GM18909 (cell line): Measurements from ENCODE around the gene FOXB2.
"Not testable (repeated sequence)": the region's sequence is repeated elsewhere in the genome, so short reads cannot be mapped to it uniquely, and the experiment has no call there.

Experiments
- ATAC-seq: cut with Tn5 transposase; IDR thresholded peaks from one replicate; pipeline ENCODE4 v1.9.1; 2021; ENCODE audit warnings: mild to moderate bottlenecking; ENCODE audit not compliant: unreplicated experiment, poor library complexity

FOXB2 gene

DNA sequence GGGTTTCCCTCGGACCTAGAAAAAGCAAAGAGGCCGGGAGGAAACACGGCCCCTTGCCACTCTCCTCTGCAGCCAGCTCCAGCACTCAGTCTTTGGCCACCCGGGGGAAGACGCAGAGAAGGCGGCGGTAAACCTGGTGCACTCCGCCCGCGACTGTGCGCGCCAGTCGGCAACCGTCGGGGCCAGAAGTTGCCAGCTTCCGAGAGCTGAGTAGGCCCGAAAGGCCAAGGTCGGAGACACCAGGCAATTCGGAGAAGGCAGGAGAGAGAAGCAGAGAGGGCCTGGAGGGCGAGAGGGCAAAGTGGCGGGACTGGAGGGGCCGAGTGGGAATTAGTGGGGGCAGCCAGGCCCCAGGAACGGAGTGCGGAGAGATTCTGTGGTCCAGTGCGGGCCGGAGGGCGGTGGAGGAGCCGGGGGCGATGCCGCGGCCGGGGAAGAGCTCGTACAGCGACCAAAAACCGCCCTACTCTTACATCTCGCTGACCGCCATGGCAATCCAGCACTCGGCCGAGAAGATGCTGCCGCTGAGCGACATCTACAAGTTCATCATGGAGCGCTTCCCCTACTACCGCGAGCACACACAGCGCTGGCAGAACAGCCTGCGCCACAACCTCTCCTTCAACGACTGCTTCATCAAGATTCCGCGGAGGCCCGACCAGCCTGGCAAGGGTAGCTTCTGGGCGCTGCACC lies at the start of gene FOXB2:
FOXB2 (plus strand) TSS at position 420 of the 690 bp plus-strand sequence; CDS start at position 420, 0 bp downstream.
- ATAC-seq, result no peak

DNA sequence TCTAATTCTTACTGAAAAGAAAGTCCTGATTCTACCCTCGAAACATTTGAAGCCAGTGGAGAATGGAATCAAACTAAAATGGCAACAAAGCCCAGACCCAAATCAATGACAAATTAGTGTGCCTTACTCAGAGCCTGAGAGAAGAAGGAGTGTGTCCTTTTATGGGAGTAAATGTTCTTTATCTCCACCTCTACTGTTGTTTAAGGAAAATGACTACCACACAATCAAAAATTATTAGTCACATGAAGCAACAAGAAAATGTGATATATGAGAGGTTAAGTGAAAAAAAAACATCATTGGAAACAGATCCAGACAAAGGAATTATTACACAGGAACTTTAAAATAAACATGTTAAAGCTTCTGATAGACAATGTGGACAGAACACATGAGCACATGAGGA lies 49.7 kb upstream of the FOXB2 start:
- ATAC-seq, result no peak

- ATAC-seq, result not testable (repeated sequence)
Observed at GRCh38 chr9:76978831-76979230, 40.6 kb upstream of the FOXB2 start.

- no peak for ATAC-seq
Observed at GRCh38 chr9:76980566-76980965, 38.9 kb upstream of the FOXB2 start.

DNA sequence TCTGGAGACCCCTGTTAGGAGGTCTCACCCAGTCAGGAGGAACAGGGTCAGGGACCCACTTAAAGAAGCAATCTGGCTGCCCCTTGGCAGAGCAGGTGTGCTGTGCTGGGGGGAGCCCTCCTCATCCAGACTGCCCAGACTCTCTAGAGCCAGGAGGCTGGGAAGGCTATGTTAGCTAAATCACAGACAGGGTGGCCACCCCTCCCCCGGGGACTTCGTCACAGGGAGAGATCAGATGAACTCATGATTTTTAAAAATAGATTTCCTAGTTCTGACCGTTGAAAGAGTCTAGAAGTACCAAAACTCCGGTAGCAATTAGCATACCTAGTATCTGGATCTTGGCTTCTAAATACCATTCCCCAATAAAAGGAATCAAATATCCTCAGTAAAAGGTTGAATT lies 35.0 kb upstream of the FOXB2 start:
- ATAC-seq, result no peak

DNA sequence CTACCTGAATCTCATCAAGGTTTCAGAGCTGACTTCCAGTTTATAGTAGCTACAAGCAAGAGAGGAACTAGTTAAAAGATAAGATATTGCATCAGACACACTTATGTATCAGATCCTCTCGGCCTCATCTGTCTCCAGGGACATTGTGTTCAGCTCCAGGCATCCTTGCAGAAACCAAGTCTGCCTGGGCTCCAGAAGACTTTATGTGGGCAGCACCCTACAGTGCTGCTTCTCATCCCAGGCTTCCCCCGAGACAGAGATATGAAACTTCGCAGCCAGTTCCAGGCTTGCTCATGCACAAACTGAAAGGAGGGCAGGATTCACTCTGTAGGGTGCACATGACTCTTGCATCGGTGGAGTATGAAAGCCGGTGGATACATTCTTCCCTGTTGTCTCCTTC lies 33.9 kb upstream of the FOXB2 start:
- ATAC-seq, result no peak

DNA sequence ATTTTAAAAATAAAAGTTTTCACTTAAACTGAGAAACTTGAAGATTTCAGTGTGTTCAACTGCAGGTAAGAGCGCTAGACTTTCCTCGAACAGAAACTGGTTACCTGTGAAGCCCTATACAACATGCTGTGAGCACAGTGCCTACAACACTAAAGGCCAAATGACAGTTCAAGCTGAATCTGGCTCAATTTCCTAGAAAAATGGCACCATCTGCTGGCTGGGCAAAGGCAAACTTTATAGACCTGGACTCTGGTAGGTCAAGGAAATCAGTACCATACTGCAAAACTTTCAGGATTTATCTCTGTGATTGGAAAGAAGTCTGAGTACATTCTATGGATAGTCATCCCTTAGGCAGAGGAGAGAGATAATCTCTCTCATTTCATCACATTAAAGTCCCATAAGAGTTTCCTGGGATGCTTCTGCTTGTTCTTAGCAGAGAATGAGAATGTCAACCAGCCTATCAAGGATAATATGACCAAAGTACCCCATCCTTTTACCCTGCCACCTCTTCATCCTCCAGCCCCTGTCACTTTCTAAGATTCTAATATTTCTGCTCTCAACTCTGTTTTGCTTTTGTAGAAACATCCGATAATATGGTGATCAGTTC lies 31.8 kb upstream of the FOXB2 start:
- ATAC-seq, result no peak

- no peak for ATAC-seq
Observed at GRCh38 chr9:76988941-76989340, 30.5 kb upstream of the FOXB2 start.

GRCh38 chr9:76989501-76989900 lies 30.0 kb upstream of the FOXB2 start:
- ATAC-seq, result no peak

DNA sequence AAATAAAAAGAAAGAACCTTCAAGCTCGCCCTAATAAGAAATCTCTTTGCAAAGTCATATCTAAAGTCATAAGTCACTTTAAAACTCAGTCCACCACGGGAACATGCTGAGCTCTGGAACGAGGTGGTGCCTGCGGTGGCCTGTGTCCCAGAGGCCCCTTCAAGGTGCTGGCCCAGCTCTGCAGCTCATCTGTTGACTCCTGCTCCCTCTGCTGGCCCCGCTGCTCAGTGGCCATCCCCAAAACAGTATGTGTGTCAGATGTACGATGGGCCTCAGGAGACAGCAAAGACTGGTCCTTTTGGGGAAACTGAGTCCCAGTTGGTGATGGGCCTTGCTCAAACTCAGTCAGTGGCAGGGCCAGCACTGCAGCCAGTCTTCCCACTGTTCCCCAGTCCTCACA lies 22.8 kb upstream of the FOXB2 start:
- no peak for ATAC-seq

- no peak for ATAC-seq
Observed at GRCh38 chr9:76999261-76999660, 20.2 kb upstream of the FOXB2 start.

- no peak for ATAC-seq
Observed at GRCh38 chr9:77000330-77000729, 19.1 kb upstream of the FOXB2 start.

DNA sequence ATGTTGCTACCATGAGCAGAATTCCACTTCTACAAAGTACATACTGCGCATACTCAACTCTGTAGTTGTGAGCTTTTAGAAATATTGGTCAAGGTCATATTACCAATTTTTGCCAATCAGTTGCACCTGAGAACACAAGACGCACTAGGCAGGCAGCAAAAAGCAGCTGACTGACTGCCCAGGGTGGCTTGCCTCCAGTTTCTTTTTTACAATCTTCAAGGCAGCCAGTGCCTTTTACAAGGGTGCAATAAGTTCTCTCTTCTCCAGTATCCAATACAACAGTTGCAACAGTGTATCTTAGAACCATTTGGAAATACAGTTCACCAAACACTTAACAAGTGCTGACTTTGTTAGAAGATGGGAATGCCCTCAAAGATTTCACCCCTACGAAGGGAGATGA lies 16.1 kb upstream of the FOXB2 start:
- ATAC-seq, result no peak

- no peak for ATAC-seq
Observed at GRCh38 chr9:77005216-77005615, 14.2 kb upstream of the FOXB2 start.

GRCh38 chr9:77010527-77010926 lies 8.9 kb upstream of the FOXB2 start:
- ATAC-seq, result no peak

DNA sequence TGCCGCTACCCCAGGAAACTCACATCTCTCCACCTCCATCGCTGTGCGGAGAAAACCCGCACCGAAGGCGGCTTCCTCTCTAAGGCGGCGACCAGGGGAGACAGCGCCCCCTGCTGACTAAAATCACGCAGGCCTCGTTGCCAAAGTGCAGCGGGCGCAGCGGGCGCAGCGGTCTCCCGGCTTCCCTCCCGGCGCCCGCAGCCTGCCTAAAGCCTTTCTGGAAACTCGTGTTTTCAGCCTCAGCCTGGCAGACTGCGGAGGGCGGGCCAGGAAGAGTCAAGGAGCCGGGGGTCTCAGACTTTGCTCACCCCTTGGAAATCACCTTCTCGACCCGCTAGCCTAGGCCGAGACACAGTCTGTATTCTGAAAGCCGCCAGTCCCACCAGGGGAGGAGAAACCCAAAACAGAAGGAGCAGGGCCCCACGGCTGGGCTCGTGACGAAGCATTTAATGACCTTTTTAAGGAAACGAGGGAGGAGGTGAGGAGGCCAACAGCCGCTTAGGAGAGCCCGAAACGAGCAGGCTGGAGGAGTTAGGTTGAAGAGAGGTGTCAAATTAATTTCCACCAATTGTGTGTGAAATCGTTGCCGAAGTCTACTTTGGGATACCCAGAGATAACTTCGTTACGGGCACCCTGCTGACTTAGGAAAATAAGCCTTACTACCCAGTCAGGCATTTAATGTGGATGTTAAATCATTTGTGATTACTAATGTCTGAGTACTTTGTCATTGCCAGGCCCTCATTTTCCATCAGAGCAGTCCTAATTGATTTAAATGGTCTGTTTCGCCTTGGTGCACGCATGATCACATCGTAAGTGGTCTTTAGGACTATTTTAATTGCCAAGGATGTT lies 7.3 kb upstream of the FOXB2 start:
- ATAC-seq, result peak; percentile 76

DNA sequence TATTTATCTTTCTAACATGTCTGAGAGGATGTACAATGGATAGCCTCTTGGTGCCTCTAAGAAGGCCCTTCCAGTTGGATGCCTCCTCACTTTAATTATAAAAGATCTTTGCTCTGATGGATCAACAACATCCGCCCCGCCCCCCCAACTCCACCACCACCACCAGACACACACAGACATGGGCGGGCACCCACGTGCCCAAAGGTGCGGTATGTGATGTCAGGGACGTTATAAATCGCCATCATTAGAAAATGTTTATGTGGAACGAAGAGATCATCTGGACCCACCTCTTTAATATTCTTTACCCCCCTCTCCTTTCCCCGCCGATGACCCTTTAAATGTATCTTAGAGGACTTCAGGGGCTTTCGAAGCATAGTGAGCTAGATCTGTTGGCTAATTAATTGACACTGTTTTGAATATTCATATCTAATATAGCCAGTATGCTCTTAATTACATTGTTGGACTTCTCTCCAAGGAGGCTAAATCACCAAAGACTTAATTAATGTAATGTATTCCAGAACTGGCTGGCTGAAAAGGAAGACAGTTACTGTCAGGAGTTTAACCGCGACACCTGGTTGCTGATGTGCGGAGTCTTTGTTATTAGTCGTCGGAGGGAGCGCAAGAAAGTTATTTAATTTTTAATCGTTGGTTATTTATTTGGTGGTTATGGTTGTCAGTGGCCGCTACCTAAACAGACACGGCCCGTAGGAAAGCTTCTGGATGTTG lies 6.1 kb upstream of the FOXB2 start:
- ATAC-seq, result no peak

DNA sequence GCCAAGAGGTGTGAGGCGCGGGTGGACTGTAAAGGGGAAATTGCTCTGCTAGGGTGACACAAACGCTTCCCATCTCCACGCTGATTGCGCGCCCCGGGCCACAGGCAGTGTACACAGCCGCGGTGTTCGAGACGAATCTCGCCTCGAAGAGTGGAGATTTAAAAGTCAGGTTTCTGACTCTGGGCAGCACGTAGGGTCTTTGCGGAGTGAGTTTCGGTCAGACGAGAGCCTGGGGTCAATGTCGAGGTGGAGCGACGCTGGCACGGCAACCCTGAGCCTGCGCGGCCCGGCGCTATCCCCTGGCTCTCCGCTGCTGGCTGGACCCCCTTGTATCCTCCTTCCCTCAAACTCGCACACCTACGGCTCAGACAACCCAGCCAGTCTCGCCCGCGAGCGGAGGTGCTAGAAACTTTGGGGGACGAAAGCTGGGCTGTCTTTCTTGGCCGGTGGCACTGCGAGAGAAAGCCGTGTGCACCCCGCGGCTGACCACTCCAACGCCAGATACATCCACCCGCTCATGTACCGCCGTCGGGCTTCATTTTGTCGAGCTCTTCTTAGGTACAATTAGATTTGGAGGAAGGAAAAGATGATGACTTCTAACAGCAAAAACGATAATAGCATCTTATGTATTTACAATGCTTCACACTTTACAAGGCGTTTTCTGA lies 5.4 kb upstream of the FOXB2 start:
- ATAC-seq, result no peak

DNA sequence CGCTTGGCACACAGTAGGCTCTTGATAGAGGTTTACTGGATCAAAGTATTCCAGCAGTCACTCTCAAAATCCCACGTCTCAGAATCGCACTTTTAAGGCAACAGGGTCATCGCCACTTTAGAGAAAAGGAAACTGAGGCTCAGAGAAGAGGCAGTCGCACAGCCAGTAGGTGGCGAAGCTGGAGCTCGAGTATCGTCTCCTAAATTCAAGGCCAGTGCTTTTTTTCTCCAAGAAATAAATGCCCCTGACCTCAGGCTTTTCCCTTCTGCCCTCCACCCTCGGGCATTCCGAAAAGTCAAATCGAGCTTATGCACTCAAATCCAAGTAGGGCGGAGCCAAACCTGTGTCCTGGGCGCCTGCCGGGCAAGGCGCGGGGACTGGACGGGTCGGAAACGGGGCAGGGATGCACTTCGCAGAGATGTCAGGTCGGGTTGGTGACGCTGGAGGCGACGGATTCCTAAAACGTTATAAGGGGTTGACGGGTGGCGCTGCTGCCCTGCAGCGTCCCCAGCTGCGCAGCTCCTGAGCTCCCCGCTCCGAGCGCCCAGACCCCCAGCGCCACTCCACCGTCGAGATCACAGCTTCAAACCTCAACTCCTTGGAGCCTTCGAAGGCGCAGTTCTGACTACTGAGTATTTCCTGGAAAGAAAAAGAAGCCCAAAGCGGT lies 4.7 kb upstream of the FOXB2 start:
- no peak for ATAC-seq
